Mesenchymal stem cell (in vitro differentiated cells and primary cell): ENCODE results near the gene ALPP.
"Not testable (repeated sequence)": the region's sequence is repeated elsewhere in the genome, so short reads cannot be mapped to it uniquely, and the experiment has no call there.

Experiments
- DNase-seq: peaks from one replicate; pipeline ENCODE4 v3.0.0-alpha.2; 2013
- H2AFZ ChIP-seq: one replicate; pipeline ENCODE4 v1.6.1; 2013; ENCODE audit warnings: low read depth, mild to moderate bottlenecking, control low read depth, inconsistent platforms, low read length, moderate library complexity
- H2AK5ac ChIP-seq: 2 replicates; pipeline ENCODE4 v1.6.1; 2013; ENCODE audit warnings: low read length, moderate library complexity, mild to moderate bottlenecking, inconsistent platforms; ENCODE audit not compliant: severe bottlenecking
- H2BK120ac ChIP-seq: one replicate; pipeline ENCODE4 v1.6.1; 2013; ENCODE audit warnings: low read depth, mild to moderate bottlenecking, inconsistent platforms, low read length, moderate library complexity
- H2BK12ac ChIP-seq, 2 experiments: one replicate each; pipeline ENCODE4 v1.6.1; 2013; ENCODE audit warnings: inconsistent platforms in 2 of 2, low read length in 2 of 2, mild to moderate bottlenecking in 2 of 2, moderate library complexity in 2 of 2, control low read depth in 1 of 2
- H2BK15ac ChIP-seq: one replicate; pipeline ENCODE4 v1.6.1; 2013; ENCODE audit warnings: mild to moderate bottlenecking, low read depth, inconsistent platforms; ENCODE audit not compliant: poor library complexity, severe bottlenecking
- H2BK5ac ChIP-seq: 2 replicates; pipeline ENCODE4 v1.6.1; 2013; ENCODE audit warnings: low read depth, mild to moderate bottlenecking, low read length, control low read depth, inconsistent platforms; ENCODE audit not compliant: poor library complexity, severe bottlenecking
- H3K14ac ChIP-seq, 2 experiments: one replicate each; pipeline ENCODE4 v1.6.1; 2013; ENCODE audit warnings: inconsistent platforms in 2 of 2, low read length in 2 of 2, control low read depth in 1 of 2, mild to moderate bottlenecking in 1 of 2, moderate library complexity in 1 of 2
- H3K18ac ChIP-seq, 2 experiments: one replicate each; pipeline ENCODE4 v1.6.1; 2013; ENCODE audit warnings: inconsistent platforms in 2 of 2, low read length in 2 of 2, control low read depth in 1 of 2, low read depth in 1 of 2, mild to moderate bottlenecking in 1 of 2
- H3K23ac ChIP-seq, 2 experiments: one replicate each; pipeline ENCODE4 v1.6.1; 2013; ENCODE audit warnings: inconsistent platforms in 2 of 2, low read length in 2 of 2, mild to moderate bottlenecking in 2 of 2, moderate library complexity in 2 of 2, control low read depth in 1 of 2
- H3K27ac ChIP-seq: 2 replicates; pipeline ENCODE4 v1.5.1; 2013; ENCODE audit warnings: mild to moderate bottlenecking, moderate library complexity, low read length, control low read depth, inconsistent platforms; ENCODE audit not compliant: poor library complexity, severe bottlenecking
- H3K27me3 ChIP-seq, 2 experiments: 2 replicates each; pipeline versions ENCODE4 v1.6.1 to v1.7.0; 2013; ENCODE audit warnings: low read length in 2 of 2, mild to moderate bottlenecking in 2 of 2, moderate library complexity in 2 of 2, control low read depth in 1 of 2, inconsistent platforms in 1 of 2; ENCODE audit not compliant: control insufficient read depth in 1 of 2, insufficient read depth in 1 of 2
- H3K36me3 ChIP-seq, 2 experiments: 2 replicates each; pipeline versions ENCODE4 v1.6.1 to v1.7.0; 2013; ENCODE audit warnings: low read length in 2 of 2, control low read depth in 1 of 2, inconsistent platforms in 1 of 2, low read depth in 1 of 2, mild to moderate bottlenecking in 1 of 2; ENCODE audit not compliant: insufficient read depth in 2 of 2, control insufficient read depth in 1 of 2
- H3K4ac ChIP-seq, 2 experiments: one replicate each; pipeline ENCODE4 v1.6.1; 2013; ENCODE audit warnings: inconsistent platforms in 2 of 2, low read length in 2 of 2, mild to moderate bottlenecking in 2 of 2, moderate library complexity in 2 of 2, control low read depth in 1 of 2, low read depth in 1 of 2
- H3K4me1 ChIP-seq: 2 replicates; pipeline ENCODE4 v1.6.1; 2013; ENCODE audit warnings: low read depth, low read length, control low read depth; ENCODE audit not compliant: control insufficient read depth, insufficient read depth
- H3K4me2 ChIP-seq: 2 replicates; pipeline ENCODE4 v1.6.1; 2013; ENCODE audit warnings: low read length, mild to moderate bottlenecking, inconsistent platforms; ENCODE audit not compliant: poor library complexity, severe bottlenecking
- H3K4me3 ChIP-seq, 2 experiments: 2 replicates each; pipeline versions ENCODE4 v1.5.1 to v1.7.0; 2013; ENCODE audit warnings: low read length in 2 of 2, mild to moderate bottlenecking in 2 of 2, control low read depth in 1 of 2, low read depth in 1 of 2; ENCODE audit not compliant: insufficient read depth in 1 of 2
- H3K79me1 ChIP-seq: replicated peaks from 2 replicates; pipeline ENCODE4 v1.6.1; 2013; ENCODE audit warnings: mild to moderate bottlenecking, control low read depth, low read length, inconsistent platforms; ENCODE audit not compliant: poor library complexity, severe bottlenecking
- H3K9ac ChIP-seq: 2 replicates; pipeline ENCODE4 v1.7.0; 2013; ENCODE audit warnings: mild to moderate bottlenecking, low read length, moderate library complexity
- H3K9me3 ChIP-seq: 2 replicates; pipeline ENCODE4 v1.7.0; 2013; ENCODE audit warnings: mild to moderate bottlenecking, low read length; ENCODE audit not compliant: control insufficient read depth
- H4K8ac ChIP-seq: one replicate; pipeline ENCODE4 v1.6.1; 2013; ENCODE audit warnings: inconsistent platforms, mild to moderate bottlenecking, low read length, moderate library complexity
- H4K91ac ChIP-seq: one replicate; pipeline ENCODE4 v1.6.1; 2013; ENCODE audit warnings: mild to moderate bottlenecking, low read length, inconsistent platforms
- WGBS: methylation state at CpG from one replicate; pipeline ENCODE4 v1.1.7; 2013; ENCODE audit warnings: mixed read lengths; 5-methylcytosine and 5-hydroxymethylcytosine counted together

ALPP gene

GRCh38 chr2:232365621-232366321, 12.8 kb upstream of the ALPP start:
- no peaks in the 10 kb centered on the region for H3K79me1 ChIP-seq
- peak overlapping the region; percentile 30 for H3K27ac ChIP-seq
- peaks cover 30% of the 10 kb centered on the region for H3K4me1 ChIP-seq
- no peak overlapping the region for H2BK12ac ChIP-seq
- H3K4me2 ChIP-seq, result no peak overlapping the region
- H3K18ac ChIP-seq, result no peak overlapping the region
- H2BK15ac ChIP-seq, result no peak overlapping the region
- H3K27me3 ChIP-seq, result peaks cover 0 to 9% of the 10 kb centered on the region in 2 experiments
- H3K36me3 ChIP-seq, result no peaks in the 10 kb centered on the region
- H2BK5ac ChIP-seq, result no peak overlapping the region
- WGBS, result 72% methylated on average over 20 of the region's 20 CpGs
- no peak overlapping the region for H3K4ac ChIP-seq
- no peak overlapping the region for H2AFZ ChIP-seq
- no peak overlapping the region for H3K23ac ChIP-seq
- H3K9ac ChIP-seq, result no peak overlapping the region
- no peak overlapping the region for H3K4me3 ChIP-seq
- no peak overlapping the region for H2AK5ac ChIP-seq
- DNase-seq, result peak; percentile 59
- H3K9me3 ChIP-seq, result no peaks in the 10 kb centered on the region
- no peak overlapping the region for H4K8ac ChIP-seq
- H2BK120ac ChIP-seq, result no peak overlapping the region
- H3K14ac ChIP-seq, result no peak overlapping the region
- no peak overlapping the region for H4K91ac ChIP-seq

- not testable (repeated sequence) for DNase-seq, H3K18ac ChIP-seq, H3K27ac ChIP-seq, H2AFZ ChIP-seq, H2BK5ac ChIP-seq, H2BK12ac ChIP-seq, H2BK15ac ChIP-seq, H3K4me2 ChIP-seq, H3K9me3 ChIP-seq, H3K27me3 ChIP-seq, H3K79me1 ChIP-seq, H3K36me3 ChIP-seq, H3K14ac ChIP-seq, H4K8ac ChIP-seq, H2BK120ac ChIP-seq, H3K23ac ChIP-seq, H4K91ac ChIP-seq, H3K4me3 ChIP-seq, H2AK5ac ChIP-seq, H3K9ac ChIP-seq, H3K4ac ChIP-seq
- H3K4me1 ChIP-seq, result peaks cover 30% of the 10 kb centered on the region
- WGBS, result 97% methylated on average over 12 of the region's 23 CpGs
Measured at GRCh38 chr2:232366461-232366860, 12.1 kb upstream of the ALPP start.

- WGBS, result 79% methylated on average over 7 of the region's 7 CpGs
- H4K91ac ChIP-seq, result no peak overlapping the region
- H2AK5ac ChIP-seq, result no peak overlapping the region
- H2BK5ac ChIP-seq, result no peak overlapping the region
- no peak overlapping the region for H2AFZ ChIP-seq
- no peak overlapping the region for H3K4ac ChIP-seq
- H3K4me3 ChIP-seq, result no peak overlapping the region
- no peak overlapping the region for H3K18ac ChIP-seq
- H3K4me2 ChIP-seq, result no peak overlapping the region
- H2BK15ac ChIP-seq, result no peak overlapping the region
- H2BK12ac ChIP-seq, result no peak overlapping the region
- no peaks in the 10 kb centered on the region for H3K79me1 ChIP-seq
- H3K9me3 ChIP-seq, result no peaks in the 10 kb centered on the region
- peaks cover 3 to 9% of the 10 kb centered on the region in 2 experiments for H3K27me3 ChIP-seq
- no peak overlapping the region for H3K27ac ChIP-seq
- no peak overlapping the region for H3K23ac ChIP-seq
- no peak overlapping the region for H2BK120ac ChIP-seq
- H3K14ac ChIP-seq, result no peak overlapping the region
- no peak overlapping the region for H3K9ac ChIP-seq
- H3K36me3 ChIP-seq, result no peaks in the 10 kb centered on the region
- no peak for DNase-seq
- peaks cover 30% of the 10 kb centered on the region for H3K4me1 ChIP-seq
- no peak overlapping the region for H4K8ac ChIP-seq
Measured at GRCh38 chr2:232367016-232367415, 11.5 kb upstream of the ALPP start.

GRCh38 chr2:232367591-232368233, 10.8 kb upstream of the ALPP start:
- no peak overlapping the region for H2BK15ac ChIP-seq
- H3K4me2 ChIP-seq, result no peak overlapping the region
- H3K14ac ChIP-seq, result peak overlapping the region in 1 of 2 experiments; percentile 18
- H3K4me3 ChIP-seq, result no peak overlapping the region
- no peak overlapping the region for H2BK120ac ChIP-seq
- no peaks in the 10 kb centered on the region for H3K36me3 ChIP-seq
- DNase-seq, result no peak
- no peak overlapping the region for H2AK5ac ChIP-seq
- no peak overlapping the region for H3K9ac ChIP-seq
- H2BK12ac ChIP-seq, result no peak overlapping the region
- H3K27ac ChIP-seq, result no peak overlapping the region
- no peak overlapping the region for H3K18ac ChIP-seq
- no peak overlapping the region for H4K8ac ChIP-seq
- H3K9me3 ChIP-seq, result no peaks in the 10 kb centered on the region
- no peaks in the 10 kb centered on the region for H3K79me1 ChIP-seq
- no peak overlapping the region for H3K4ac ChIP-seq
- no peak overlapping the region for H2AFZ ChIP-seq
- H3K27me3 ChIP-seq, result peaks cover 3 to 9% of the 10 kb centered on the region in 2 experiments
- no peak overlapping the region for H2BK5ac ChIP-seq
- peaks cover 30% of the 10 kb centered on the region for H3K4me1 ChIP-seq
- H4K91ac ChIP-seq, result no peak overlapping the region
- 72% methylated on average over 13 of the region's 13 CpGs for WGBS
- no peak overlapping the region for H3K23ac ChIP-seq
